GM21825 (cell line): ENCODE results near the gene NHLRC3.
"Not testable (repeated sequence)": the region's sequence is repeated elsewhere in the genome, so short reads cannot be mapped to it uniquely, and the experiment has no call there.

Experiments
- ATAC-seq: cut with Tn5 transposase; IDR thresholded peaks from one replicate; pipeline ENCODE4 v1.9.1; 2021; ENCODE audit warnings: mild to moderate bottlenecking, moderate library complexity; ENCODE audit not compliant: unreplicated experiment

Gene NHLRC3, protein sequence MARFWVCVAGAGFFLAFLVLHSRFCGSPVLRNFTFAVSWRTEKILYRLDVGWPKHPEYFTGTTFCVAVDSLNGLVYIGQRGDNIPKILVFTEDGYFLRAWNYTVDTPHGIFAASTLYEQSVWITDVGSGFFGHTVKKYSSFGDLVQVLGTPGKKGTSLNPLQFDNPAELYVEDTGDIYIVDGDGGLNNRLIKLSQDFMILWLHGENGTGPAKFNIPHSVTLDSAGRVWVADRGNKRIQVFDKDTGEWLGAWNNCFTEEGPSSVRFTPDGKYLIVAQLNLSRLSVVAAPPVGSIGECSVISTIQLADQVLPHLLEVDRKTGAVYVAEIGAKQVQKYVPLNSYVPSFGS

DNA sequence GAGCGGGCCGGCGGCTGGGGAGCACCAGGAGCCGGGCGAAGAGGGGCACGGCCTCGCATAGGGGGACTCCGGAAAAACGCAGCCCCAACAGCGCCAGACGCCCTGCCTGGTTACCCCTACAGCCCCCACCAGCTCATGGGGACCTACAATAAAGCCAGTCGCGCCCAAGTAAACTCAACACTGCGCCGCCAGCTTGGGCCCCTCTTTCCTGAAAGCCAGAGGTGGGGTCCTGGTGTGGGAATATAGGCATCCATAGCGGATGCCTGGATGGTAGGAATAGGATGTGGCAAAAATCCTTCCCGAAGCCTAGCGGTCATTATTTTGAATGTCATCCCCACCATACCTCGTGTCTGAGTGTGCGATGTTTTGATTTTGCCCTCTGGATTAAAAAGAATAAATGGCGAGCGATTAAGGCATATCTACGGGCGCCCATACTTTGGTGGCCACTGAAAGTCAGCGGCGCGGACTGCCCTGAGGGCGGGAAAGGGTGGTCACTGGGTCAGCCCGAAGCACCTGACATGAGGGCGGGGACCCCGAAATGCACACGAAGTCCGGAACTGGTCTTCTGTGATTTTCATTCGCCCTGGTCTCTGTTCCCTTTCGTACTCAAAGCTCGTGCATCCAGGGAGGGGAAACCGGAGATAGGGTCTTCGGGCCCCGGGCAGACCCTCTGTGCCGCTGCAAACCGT lies at the start of gene NHLRC3, which contains the start of gene PROSER1:
NHLRC3 (plus strand) TSS at position 577 of the 689 bp plus-strand sequence. CDS start 184 bp downstream, outside the sequence.
PROSER1 (minus strand) TSS at position 210 of the 689 bp plus-strand sequence. CDS start 847 bp downstream, outside the sequence.
- peak; percentile 68 for ATAC-seq

DNA sequence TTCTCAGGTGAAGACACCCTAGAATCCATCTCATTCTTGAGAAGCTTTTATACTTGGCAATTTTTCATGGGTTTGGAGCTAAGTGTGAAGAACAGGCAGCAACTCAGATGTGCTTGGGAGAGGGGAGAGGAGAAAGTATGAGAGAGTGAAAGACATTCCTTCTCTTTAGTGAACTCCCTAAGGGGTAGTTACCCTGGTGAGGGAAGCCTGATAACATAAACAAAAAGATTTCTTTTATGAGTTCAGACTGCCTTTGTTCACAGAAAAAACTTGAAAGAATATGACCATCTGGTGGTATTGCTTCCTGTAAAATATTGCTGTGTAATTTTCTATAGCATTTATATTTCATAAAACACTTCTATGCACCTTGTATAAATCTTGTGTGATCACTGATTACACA lies 47.6 kb upstream of the NHLRC3 start, which contains the start of gene STOML3:
STOML3 (minus strand) TSS at position 139 of the 400 bp plus-strand sequence; CDS start at position 29, 110 bp downstream.
- ATAC-seq: no peak

DNA sequence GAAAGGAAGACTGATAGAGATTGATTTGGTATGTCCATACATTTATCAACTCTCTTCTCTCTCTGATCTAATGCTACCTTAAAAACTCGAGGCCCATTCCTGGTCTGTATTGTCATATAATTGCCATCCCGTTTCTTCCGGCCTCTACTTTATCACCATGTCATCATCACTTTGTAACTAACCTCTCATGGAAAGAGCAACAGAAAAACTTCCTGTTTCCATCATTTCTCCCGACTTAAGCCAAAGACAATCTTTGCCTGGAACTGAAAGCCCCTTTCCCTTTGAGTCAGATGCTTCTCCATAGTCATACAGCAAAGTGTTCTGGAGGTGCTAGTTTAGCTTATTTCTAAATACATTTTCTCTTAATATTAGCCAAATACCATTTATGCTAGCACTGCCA lies 44.9 kb upstream of the NHLRC3 start:
- no peak for ATAC-seq

DNA sequence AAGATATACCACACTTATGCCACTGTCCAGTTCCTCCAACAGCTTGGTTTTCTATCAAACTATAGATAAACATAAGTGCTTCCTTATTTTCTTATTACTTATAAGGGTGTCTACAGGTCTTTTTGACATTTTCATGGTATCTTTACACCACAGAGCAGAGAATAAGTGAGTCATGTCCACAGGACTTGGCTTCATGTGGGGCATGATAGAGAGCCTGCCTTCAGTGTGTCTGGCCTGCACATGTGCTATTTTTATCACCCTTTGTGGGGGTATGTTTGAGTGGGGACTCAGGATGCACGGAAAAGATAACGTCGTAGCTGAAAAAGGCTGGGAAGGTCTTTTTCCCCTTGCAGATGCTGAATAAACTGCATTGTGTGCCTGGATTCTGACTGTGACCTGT lies 39.5 kb upstream of the NHLRC3 start:
- ATAC-seq: no peak

DNA sequence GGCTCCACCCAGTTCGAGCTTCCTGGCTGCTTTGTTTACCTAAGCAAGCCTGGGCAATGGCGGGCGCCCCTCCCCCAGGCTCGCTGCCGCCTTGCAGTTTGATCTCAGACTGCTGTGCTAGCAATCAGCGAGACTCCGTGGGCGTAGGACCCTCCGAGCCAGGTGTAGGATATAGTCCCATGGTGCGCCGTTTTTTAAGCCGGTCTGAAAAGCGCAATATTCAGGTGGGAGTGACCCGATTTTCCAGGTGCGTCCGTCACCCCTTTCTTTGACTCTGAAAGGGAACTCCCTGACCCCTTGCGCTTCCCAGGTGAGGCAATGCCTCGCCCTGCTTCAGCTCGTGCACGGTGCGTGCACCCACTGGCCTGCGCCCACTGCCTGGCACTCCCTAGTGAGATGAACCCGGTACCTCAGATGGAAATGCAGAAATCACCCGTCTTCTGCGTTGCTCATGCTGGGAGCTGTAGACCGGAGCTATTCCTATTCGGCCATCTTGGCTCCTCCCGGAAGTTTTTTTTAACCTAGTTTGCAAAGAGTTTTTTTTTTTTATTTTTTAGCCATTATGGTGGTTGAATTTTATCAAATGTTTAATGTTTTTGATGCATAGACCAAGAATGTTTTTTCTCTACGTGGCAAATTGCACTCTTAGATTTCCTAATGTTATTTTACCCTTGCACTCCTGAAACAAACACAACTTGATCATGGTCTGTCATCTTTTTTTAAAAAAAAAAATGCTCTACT lies 31.7 kb upstream of the NHLRC3 start:
- not testable (repeated sequence) for ATAC-seq

DNA sequence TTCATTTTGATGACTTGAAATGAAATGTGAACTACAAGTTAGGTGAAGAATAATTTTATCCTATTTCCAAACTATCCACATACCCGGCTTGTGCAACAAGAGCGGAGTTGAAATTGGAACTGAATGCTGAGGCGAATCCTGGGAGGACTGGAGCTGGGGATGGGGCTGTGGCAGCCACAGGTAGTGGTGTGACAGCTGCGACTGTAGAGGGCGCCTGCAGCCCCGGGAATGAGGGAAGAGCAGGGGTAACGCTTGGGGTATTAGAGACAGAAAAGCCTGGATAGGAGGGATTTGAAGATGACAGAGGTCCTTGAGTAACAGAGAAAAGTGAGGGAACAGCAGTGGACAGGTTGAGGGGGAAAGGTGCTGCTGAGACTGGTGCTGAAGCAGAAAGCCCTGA lies 25.6 kb upstream of the NHLRC3 start:
- no peak for ATAC-seq

DNA sequence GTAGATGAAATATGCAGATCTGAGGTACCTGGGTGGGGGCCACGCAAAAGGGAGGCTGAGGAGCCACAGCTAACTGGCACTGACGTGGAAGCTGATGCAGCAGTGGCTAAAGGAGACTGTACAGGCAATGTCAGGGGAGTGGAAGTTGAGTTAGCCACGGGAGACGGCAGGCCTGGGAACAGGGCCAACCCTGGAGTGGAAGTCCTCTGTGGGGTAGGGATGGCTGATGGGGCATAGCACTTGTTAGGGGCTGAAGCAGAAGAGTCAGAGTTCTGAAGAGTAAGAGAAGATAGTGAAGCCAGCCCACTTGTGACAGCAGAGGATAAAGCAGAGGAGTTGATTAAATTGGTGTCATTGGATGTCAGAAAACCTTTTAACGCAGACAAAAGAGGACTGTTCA lies 24.8 kb upstream of the NHLRC3 start:
- no peak for ATAC-seq

DNA sequence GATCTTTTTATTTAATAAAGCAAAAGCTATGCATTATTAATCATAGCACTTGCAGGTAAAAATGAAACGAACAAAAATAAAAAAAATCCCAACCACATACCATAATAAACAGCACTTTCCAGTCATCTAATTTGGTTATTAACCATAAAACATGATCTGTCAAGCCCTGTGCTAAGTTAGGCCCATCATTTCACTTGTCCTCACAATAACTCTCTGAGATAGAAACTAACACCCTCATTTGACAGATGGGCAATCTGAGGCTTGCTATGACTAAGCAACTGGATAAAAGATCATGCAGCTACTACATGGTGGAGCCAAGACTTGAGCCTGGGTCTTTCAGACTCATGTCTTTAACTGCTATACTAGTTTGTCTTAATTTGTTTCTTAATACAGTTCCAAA lies 22.2 kb upstream of the NHLRC3 start:
- peak; percentile 60 for ATAC-seq

DNA sequence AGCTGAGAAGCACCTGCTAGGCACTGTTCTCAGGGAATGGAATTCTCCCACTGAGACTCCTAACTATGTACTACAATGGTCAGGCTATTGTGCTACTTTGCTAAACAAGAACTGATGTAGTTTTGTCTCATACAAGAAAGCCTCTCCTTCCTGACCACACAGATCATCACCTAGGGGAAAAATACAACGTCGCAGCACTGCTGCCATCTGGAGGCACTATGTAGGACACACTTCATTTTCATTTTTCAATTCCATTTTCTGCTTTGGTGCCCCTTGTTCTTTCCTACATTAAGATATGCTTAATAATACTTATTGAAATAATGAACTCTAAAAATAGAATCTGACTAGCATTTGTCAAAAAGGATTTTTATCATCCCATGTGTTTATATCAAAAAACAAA lies 21.5 kb upstream of the NHLRC3 start:
- ATAC-seq: peak; percentile 73

DNA sequence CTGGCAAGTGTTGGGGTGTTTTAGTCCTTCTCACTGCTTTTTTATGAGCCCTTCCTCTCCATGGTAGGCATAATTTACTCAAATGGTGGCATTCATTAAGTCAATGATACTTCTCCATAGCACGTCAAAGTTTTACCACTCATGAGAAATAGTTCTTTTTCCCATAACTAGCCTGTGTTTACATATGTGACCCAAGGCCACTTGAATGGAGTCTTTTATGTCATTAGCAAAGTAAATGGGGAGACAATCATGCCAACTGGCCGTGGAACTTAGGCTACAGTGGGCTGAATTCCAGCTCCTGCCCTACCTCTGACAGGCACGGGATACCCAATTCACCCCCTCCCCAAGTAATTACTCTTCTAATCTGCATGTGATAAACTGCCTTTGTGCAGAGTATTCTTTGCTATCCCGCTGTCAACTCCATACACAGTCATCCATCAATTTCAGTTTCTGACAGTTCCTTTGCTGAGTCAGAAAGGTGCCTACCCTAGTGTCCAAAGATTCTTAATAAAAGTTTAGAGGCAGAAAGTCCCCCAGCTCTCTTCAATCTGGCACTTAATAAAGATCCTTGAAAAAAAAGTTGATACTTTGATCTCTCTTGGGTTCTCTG lies 17.3 kb upstream of the NHLRC3 start:
- ATAC-seq: no peak

DNA sequence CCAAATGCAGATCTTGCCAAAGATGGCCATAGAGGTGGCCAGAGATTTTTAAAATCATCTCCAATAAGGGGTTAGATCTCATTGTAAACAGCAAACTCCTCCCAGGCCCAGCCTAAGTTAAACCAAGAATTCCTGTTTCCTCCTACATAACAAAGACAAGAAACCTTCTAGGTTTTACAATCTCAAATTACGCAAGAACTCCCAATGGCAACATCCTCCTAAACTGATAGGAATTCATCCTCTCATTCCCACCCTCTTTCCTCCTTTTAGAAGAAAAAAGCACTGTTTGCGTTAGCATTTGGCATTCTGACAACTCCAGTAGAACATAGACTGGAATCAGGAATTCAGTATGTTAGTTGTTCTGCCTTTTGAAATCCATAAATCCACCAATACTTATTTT lies 14.9 kb upstream of the NHLRC3 start:
- no peak for ATAC-seq

DNA sequence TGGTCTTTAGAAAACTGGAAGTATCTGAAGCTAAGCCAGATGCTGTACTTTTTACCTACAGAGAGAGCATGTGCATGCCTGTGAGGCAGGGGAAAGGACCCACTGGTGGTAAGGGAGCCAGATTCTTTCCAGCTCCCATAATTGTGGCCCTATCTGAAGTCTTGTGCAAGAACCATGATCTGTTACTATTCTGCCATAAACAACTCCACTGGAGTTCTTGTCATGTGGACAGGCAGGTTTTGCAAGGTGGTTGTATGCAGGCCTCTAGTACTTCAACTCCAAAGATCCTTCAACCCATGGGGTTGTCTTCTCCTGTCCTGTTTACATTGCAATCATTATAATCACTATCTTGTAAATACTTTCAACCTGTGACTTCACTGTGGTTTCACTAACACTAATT lies 14.5 kb upstream of the NHLRC3 start:
- ATAC-seq: no peak

DNA sequence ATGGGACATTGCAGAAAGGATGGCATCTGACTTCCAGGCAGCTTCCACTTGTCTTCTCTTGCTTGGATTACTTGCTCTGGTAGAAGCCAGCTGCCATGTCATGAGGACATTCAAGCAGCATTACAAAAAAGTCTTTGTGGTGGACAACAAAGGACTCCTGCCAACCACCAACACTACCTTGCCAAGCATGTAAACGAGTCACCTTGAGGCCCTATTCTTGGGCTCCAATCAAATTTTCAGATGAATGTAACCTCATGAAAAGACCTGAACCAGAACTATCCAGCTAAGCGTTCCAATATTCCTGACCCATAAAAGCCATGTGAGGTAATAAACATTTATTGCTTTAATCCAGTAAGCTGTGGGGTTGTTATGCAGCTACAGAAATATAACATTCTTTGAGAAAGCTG lies 12.8 kb upstream of the NHLRC3 start:
- ATAC-seq: no peak

DNA sequence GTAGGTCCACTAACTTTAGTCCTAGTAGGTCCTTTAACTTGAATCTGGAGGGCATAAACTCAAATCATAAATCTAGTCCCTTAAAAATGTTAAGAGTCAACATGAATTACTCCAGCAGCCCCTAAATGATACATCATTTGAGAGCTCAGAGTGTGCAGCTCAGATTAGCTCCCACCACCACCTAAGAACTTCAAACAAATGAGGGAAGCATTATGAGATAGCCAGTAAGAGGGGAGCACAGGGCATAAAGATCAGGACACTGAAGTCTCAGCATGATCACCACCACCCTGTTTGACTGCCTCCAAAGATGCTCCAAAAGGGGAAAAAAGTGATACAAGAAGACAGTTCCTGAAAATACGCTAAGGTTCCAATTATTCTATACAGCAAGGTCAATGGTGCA lies 6.1 kb upstream of the NHLRC3 start:
- ATAC-seq: no peak

DNA sequence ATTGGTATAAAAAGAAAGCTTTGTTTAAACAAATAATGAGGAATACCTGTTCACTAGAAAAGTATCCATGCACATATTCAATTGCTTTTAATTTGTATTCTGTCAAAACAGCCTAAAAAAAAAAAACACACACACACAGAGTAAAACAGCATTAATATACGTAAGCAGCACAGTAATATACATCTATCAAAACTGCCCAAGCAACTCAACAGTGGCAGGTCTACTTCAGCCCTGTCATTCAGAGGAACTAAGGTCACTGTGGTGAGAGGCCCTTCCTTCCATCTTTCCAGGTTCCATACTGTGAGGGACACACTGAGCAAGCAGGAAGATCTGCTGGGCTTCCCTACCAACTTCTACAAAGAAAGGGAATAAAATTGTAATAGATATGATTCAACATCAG lies 4.2 kb upstream of the NHLRC3 start:
- ATAC-seq: no peak

DNA sequence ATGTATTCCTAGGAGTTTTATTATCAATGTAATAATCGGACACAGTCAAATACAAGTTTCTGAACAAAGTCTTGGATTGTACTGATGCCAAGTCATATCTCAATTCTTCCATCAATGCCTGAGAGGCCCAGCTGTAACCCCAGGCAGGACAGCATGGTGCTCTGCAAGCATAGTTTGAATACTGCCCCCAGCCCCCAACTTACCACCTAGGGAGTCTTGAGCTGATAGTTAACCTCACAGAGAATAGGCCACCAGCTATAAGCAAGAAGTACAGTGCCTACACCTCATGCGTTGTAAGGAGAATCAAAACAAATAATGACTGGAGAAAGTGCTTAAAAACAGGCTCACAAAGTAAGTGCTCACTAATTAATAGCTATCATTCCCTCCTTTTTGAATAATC lies 3.1 kb upstream of the NHLRC3 start:
- ATAC-seq: no peak

DNA sequence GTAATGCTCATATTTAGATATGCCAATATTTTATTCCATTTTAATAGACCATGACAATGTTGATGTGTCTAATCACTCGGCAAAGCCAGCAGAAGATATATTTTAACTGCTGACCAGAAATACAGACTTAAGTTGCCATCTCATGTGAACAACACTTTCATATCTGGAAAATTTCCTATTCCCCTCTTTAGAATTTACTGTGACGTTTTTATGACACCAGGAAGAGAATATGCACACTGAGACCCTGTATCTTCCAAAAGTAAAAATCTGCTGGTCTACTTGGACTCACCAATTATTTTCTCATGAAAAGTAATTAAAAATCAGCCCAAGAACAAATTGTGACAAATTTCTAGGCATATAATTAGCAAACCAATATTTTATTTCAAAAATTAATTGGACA lies 2.5 kb upstream of the NHLRC3 start:
- ATAC-seq: no peak

DNA sequence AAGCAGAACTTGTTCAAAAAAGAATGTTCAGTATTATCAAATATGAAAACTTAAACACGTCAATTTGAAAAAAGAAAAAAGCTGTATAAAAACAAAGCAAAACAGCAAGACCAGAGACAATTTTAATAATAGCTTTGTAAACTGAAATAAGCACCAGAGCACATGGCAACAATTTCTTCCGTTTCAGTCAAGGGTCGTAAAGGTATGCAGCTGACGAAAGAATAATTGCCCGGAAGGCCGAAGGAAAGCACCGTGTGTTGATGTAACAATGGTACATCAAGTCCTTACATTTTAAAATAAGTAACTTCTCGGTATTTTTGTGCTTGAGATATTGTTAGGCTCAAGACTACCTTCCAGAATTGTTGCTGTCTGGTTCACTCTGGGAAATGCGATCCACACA lies 2.0 kb upstream of the NHLRC3 start:
- no peak for ATAC-seq

DNA sequence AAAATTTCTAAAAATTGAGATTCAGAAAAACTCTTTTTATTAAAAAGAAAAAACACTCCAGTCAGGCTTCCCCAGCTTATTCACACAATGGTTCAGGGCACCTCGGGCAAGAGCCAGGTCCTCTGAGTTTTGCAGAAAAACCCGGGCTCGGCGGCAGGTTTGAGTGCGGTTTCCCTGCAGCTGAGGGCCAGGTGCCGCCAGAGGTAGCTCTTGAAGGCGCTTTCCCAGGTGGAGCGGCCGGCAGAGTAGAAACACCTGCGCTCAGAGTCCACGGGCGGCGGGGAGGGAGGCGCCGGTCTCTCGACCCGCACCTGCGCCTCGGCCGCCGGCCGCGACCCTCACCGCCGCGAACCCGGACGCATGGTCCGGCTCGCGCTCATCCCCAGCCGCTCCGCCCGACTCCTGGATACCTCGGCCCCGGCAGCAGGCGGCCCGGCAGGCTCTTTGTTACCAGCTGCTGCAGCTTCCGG lies 811 bp upstream of the NHLRC3 start:
- ATAC-seq: peak; percentile 19

DNA sequence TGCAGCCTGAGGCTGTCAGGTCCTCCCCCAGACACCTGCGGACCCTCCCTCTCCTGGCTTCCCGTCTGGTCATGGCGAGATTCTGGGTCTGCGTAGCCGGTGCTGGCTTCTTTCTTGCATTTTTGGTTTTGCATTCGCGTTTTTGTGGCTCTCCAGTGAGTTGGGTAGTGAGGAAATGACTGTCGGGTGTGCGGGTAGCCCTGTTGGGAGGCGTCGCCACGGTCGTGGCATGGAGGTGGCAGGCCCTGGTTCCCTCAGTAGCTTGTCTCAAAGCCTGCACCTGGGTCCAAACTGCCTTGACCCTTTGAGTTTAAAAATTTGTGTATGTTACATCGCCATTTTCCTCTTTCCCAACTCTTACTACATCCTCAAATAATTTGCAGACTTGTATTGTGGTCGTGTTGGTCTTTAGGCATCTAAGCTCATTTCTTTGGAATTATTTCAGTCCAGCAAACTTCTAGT lies 344 bp downstream of the NHLRC3 start:
- ATAC-seq: peak; percentile 32

DNA sequence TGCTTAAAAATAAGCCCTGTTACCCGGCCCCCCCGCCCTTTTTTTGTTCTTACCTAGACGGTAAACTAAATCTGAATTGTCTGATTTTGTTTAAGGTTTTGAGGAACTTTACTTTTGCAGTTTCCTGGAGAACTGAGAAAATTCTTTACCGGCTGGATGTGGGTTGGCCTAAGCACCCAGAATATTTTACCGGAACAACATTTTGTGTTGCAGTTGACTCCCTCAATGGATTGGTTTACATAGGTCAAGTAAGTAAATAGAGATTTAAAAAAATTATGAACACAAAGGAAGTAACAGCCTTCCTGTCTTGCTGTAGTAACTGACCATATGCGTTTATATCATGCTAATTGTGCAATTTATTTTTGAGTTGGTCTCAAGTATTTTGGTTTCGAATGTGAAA lies 785 bp downstream of the NHLRC3 start:
- ATAC-seq: no peak
